Left renal pelvis (tissue), 4 donors: Measurements from ENCODE around the gene MPPED1. TPM values are rescaled to one million over a fixed set of nuclear protein-coding genes. Genes with fewer than 3 reads are reported as not detected.

Source experiments
- DNase-seq, 4 donors: peaks; one replicate each; pipeline ENCODE4 v3.0.0-alpha.2; 2013; ENCODE audit warnings: low read depth in 4 of 4, low spot score in 3 of 4
- polyA plus RNA-seq, 4 donors: library from polyadenylated mRNA; unstranded; fragments of 120-200 nt; gene quantifications; one replicate each; pipeline ENCODE4 v1.2.1, GENCODE V29; 2013; ENCODE audit not compliant: insufficient read length in 4 of 4

Gene MPPED1
- polyA plus RNA-seq, 4 donors, result 0.63 to 5.3 (median 1.2) TPM

GRCh38 chr22:43409800-43410199, 2.0 kb upstream of the MPPED1 start:
- DNase-seq, result no peak

- no peak for DNase-seq
Observed at GRCh38 chr22:43411040-43411868, 560 bp upstream of the MPPED1 start.

- DNase-seq, result no peak
Observed at GRCh38 chr22:43412808-43413795, 1.3 kb downstream of the MPPED1 start.

- no peak for DNase-seq
Observed at GRCh38 chr22:43413826-43414225, 2.0 kb downstream of the MPPED1 start.

GRCh38 chr22:43415681-43416080, 3.9 kb downstream of the MPPED1 start:
- no peak for DNase-seq

- DNase-seq, result no peak
Observed at GRCh38 chr22:43417555-43417954, 5.7 kb downstream of the MPPED1 start.

- DNase-seq, result no peak
Observed at GRCh38 chr22:43418079-43418825, 6.4 kb downstream of the MPPED1 start.

GRCh38 chr22:43419371-43420080, 7.7 kb downstream of the MPPED1 start:
- no peak for DNase-seq

- no peak for DNase-seq
Observed at GRCh38 chr22:43421046-43421665, 9.3 kb downstream of the MPPED1 start.

- DNase-seq, result no peak
Observed at GRCh38 chr22:43421914-43422615, 10.3 kb downstream of the MPPED1 start.

- no peak for DNase-seq
Observed at GRCh38 chr22:43423046-43423445, 11.2 kb downstream of the MPPED1 start.

GRCh38 chr22:43424201-43424600, 12.4 kb downstream of the MPPED1 start:
- no peak for DNase-seq

- DNase-seq, result peak in 1 of 4 donors; percentile 25
Observed at GRCh38 chr22:43424666-43425630, 13.1 kb downstream of the MPPED1 start.

GRCh38 chr22:43425976-43426785, 14.4 kb downstream of the MPPED1 start:
- DNase-seq, result no peak

GRCh38 chr22:43426816-43427215, 15.0 kb downstream of the MPPED1 start:
- DNase-seq, result no peak

GRCh38 chr22:43427296-43428004, 15.6 kb downstream of the MPPED1 start:
- no peak for DNase-seq
